Erythroblast (primary cell): ENCODE data around the gene AS3MT.

ENCODE experiments used
- GATA1 ChIP-seq: IDR thresholded peaks from 2 replicates; pipeline ENCODE4 v1.6.1; 2011; ENCODE audit warnings: low read depth, mild to moderate bottlenecking, control low read depth, low read length, moderate library complexity
- POLR2A ChIP-seq: IDR thresholded peaks from 2 replicates; pipeline ENCODE4 v1.6.1; 2011; ENCODE audit warnings: mild to moderate bottlenecking, low read length

DNA sequence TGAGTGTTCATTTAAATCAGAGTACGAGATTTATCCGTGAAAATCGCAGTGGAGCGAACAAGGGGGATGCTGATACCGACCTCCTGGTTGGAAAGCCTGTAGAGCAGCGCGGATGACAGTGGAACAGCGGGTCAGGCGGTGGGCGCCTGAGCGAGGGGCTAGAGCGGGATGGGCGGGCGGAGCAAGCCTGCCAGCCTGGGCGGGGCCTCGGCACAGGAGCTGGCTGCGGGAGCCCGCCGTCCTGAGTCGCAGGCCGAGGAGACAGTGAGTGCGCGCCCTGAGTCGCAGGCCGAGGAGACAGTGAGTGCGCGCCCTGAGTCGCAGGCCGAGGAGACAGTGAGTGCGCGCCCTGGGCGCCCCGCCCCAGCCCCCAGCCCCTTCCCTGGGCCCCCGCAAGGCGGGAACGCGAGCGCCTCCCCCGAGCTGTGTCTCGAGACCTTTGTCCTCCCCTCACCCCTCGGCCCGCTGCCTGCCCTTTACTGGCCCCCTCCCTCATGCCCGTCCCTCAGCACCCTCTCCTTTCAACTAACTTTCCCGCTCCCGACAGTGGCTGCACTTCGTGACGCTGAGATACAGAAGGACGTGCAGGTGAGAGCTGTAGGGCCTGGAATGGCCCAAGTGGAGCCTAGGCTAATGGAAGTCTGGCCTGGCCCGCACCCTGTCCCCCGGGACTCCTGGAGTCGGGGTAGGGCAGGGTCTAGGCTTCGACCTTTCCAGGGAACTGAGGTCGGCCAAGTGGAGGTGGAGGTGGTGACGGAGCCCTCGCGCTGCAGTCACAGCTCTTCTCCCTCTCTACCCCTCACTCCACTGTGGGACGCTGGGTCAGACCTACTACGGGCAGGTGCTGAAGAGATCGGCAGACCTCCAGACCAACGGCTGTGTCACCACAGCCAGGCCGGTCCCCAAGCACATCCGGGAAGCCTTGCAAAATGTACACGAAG, at the start of gene AS3MT:
- TF ChIP-seq POLR2A, result no peak
- TF ChIP-seq GATA1, result no peak
